Right ventricle myocardium superior (tissue), 1 donor: ENCODE measurements around the gene PUS1. TPM values are rescaled to one million over a fixed set of nuclear protein-coding genes. Genes with fewer than 3 reads are reported as not detected.
"Not testable (repeated sequence)": the region's sequence is repeated elsewhere in the genome, so short reads cannot be mapped to it uniquely, and the experiment has no call there.

ENCODE experiments used
- ATAC-seq: fragments of 200-7000 bp; cut with Tn5 transposase; one replicate; pipeline ENCODE4 v1.9.1; 2020; ENCODE audit warnings: mild to moderate bottlenecking; ENCODE audit not compliant: poor library complexity
- DNase-seq: peaks from one replicate; pipeline ENCODE4 v3.0.0-alpha.2; 2020
- intact Hi-C: fragments of 100-400 bp; cut with DNase I; formaldehyde crosslinking; loops from one replicate; pipeline ENCODE4 v1.11.2; 2022
- total RNA-seq: library from RNA; stranded (reverse); fragmentation: NEBNext Ultra II Directional; extraction: Animal tissue kit (Norgen Biotek cat#: 25700); gene quantifications from one replicate; pipeline ENCODE4 v1.2.1, GENCODE V29; 2021
- donor health status: DM: no; HTN: yes; CAD: no; lungs with severe emphysema.

The PUS1 gene
- total RNA-seq, 1 donor from 2014 or later, result 5.8 TPM

DNA sequence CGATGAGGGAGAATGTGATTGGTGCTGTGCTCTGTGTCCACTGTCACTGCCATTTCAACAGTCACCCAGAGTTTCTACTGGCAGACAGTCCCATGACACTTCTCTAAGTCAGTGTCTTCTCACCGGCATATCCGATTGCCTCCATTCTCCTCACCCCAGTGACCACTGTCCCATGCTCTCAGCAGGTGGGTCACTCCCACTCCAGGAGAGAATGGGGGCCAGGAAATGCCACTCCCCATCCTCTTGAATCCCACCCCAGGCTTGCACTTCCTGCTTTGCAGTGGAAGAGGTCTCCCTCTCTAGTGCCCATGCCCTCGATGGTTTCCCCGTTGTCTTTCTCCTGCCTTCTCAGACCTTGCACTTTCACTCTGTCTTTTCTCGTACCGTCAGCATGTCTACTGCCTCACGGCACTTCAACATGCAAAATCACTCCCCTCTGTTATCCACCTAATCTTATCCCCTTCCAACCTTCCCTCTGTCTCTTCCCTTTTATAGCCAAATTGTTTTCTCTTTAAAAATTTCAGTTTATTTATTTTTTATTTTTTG, 18.5 kb downstream of the PUS1 start:
- intact Hi-C loops, result loop anchor here (10.0 kb wide), 1 partner anchor 113 kb away; no protein-coding TSS in a partner anchor
- ATAC-seq (no peak), DNase-seq (peak; percentile 4)

DNA sequence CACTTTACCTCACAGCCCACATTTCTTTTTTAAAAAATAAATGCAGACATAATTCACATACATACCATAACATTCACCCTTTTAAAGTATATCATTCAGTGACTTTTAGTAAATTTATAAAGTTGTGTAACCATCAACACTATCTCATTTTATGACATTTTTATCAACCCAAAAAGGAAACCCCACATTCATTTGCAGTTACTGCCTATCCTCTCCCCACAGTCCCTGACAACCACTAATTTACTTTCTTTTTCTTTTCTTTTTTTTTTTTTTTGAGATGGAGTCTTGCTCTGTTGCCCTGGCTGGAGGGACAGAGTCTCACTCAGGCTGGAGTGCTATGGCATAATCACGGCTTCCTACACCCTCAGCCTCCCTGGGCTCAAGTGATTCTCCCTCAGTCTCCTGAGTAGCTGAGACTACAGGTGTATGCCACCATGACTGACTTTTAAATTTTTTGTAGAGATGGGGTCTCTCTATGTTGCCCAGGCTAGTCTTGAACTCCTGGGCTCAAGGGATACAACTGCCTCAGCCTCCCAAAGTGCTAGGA, 19.2 kb downstream of the PUS1 start:
- DNase-seq (no peak), ATAC-seq (no peak)
- intact Hi-C loops, result loop anchor here (10.0 kb wide), 1 partner anchor 113 kb away; no protein-coding TSS in a partner anchor

DNA sequence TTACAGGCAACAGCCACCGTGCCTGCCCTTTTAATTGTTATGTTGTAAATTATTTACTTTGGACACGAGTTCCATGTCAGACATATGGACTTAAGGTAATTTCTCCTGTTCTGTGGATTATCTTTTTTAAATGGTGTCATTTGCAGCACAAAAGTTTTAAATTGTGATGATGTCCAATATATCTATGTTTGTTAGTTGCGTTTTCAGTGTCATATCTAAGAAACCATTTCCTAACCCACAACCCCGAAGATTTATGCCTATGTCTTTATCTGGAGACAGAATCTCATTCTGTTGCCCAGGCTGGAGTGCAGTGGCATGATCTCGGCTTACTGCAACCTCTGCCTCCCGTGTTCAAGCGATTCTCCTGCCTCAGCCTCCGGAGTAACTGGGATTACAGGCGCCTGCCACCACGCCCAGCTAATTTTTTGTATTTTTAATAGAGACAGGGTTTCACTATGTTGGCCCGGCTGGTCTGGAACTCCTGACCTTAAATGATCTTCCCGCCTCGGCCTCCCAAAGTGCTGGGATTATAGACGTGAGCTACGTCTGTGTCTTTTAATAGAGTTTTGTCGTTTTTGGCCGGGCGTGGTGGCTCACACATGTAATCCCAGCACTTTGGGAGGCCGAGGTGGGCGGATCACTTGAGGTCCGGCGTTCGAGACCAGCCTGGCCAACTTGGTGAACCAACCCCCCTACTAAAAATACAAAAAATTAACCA, 19.8 kb downstream of the PUS1 start:
- ATAC-seq, DNase-seq: not testable (repeated sequence)
- intact Hi-C loops, result loop anchor here (10.0 kb wide), 1 partner anchor 114 kb away; no protein-coding TSS in a partner anchor

DNA sequence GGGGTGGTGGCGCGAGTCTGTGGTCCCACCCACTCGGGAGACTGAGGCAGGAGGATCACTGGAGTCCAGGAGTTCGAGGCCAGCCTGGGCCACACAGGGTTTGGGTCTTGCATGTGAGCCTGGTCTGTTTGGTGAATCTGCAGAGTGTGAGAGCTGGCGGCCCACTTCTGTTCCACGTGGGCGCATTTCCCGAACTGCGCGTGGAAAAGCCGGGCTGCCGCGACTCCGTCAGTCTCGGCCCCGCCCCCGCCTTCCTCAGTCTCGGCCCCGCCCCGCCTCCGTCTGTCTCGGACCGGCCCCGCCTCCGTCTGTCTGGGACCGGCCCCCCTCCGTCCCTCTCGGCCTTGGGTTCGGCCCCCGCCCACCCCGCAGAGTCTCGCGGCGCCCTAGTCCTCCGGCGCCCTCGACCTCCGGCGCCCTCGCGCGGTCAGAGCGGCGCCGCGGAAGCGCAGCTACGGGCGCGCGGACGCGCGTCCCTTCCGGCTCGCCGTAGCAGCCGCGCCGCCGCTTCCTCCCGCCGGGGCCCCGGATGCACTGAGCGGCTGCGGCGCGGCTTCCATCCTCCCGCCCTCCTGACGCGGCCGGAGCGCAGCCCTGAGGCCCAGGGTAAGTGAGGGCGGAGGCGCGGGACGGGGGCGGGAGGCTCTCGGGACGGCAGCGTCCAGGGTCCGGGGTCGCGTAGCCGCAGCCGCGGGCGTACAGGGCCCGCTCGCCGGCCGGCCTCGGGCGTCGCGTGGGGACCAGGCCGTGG, 20.5 kb downstream of the PUS1 start, which contains the start of gene EP400:
EP400 (plus strand) TSS at position 512 of the 751 bp plus-strand sequence. CDS start 10,678 bp downstream, outside the sequence.
- intact Hi-C loops, result loop anchor here (10.0 kb wide), 1 partner anchor 115 kb away; no protein-coding TSS in a partner anchor
- ATAC-seq, result peak; percentile 98
- DNase-seq, result peak; percentile 98

DNA sequence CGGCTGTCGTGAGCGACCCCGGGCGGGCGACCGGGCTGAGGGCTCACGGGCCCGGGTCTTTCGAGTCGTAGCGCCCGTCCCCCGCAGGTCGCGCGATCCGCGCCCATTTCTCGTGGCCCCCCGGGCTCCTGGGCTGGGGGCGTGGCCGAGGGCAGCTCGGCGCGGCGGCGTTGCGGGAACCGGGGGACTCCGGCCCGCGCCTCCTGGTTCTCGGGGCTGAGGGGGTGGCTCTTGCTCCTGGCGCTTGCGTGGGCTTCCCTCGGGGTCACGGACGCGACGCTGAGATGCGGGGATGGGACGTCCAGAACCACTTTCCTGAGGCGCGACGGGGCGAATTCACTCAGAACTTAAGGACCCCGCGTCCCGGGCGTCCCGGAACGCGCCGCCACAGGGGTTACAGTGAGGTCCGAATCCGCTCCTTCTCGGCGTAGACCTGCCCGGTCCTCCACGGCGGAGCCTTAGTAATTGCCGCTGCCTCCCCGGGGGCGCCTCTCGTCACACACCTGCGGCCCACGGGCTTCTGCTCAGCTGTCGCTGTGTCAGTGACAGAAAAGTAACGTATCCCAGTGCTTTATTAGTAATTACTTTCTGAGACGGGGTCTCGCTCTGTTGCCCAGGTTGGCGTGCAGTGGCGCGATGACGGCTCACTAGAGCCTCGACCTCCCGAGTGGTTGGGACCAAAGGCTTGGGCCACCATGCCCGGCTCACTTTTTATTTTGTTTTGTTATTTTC, 21.3 kb downstream of the PUS1 start:
- intact Hi-C loops, result no loop called here
- DNase-seq, result peak; percentile 61
- no peak for ATAC-seq

DNA sequence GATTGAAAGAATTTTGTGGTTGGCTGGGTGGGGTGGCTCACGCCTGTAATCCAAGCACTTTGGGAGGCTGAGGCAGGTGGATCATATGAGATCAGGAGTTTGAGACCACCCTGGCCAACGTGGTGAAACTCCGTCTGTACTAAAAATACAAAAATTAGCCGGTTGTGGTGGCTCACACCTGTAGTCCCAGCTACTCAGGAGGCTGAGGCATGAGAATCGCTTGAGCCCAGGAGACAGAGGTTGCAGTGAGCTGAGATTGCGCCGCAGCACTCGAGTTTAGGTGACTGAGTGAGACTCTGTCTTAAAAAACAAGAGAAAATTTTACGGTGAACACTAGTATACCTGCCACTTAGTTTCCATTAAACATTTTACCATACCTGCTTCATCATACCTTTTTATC, 24.7 kb downstream of the PUS1 start:
- peak; percentile 9 for DNase-seq
- intact Hi-C loops, ATAC-seq: not testable (repeated sequence)

DNA sequence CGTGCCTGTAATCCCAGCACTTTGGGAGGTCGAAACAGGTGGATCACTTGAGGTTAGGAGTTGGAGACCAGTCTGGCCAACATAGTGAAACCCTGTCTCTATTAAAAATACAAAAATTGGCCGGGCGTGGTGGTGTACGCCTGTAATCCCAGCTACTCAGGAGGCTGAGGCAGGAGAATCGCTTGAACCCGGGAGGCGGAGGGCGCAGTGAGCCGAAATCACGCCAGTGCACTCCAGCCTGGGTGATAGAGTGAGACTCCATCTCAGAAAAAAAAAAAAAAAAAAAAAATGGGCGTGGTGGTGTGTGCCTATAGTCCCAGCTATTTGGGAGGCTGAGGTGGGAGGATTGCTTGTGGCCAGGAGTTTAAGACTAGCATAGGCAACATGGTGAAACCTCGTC, 25.4 kb downstream of the PUS1 start:
- ATAC-seq, intact Hi-C loops: not testable (repeated sequence)
- DNase-seq, result peak; percentile 11

DNA sequence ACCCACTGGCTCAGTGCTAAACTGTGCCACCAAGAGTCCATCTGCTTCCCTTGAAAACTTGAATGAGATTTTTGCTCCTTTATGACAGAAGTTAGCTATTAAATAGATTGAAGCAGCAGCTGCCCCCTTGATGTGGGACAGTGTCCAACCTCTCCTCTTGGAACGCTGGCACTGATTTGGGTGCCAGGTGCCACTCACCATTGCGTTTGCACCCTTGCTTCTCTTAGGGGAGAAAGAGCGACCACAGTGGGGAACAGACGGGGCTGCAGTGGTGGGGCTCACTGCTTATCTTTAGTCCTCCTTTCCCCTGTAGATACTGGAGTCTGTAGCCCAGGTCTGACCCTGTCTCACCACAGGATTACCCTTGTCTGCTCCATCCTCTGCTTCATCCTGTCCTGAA, 30.0 kb downstream of the PUS1 start:
- no peak for DNase-seq
- no peak for ATAC-seq
- intact Hi-C loops, result no loop called here

DNA sequence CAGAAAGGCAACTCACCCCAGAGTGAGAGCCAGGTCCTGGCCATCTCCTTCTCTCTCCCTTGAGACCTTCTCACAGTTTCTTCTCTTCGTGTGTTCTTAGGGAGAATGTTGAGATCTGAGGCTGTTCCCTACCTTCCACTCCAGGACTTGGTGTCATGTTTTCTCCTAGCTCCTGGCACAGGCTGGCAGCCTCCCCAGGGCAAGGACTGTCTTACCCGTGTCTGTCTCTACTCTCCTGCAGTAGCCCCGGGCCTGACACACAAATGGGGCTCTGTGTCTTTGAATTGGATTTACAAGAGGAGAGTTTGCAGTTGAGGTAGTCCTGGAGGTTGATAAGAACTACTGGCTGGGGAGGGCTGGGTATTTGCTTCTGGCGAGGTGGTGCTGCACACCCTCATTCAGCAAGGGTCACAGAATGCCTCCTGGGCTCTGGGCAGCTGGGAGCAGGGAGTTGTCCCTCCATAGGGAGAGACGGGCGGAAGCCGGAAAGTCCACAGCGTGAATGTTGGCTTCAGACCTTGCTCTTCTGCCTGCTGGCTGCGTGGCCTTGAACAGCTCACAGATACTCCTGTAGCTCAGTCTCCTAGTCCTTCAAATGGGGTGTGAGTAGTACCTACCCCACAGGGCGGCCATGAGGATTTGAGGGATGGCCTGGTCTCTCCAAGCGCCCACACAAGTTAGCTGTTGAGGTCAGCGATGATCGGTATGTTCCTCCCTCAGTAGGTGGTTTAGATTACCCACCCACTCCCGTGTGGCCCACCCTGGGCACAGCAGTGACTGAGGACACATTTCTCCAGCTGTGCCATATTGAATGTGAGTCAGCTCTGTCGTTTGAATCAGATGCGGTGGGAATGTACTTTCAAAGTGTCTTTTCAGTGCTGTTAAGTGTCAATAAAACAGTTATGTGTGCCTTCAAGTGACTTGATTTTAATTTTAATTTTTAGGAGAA, 30.8 kb downstream of the PUS1 start:
- intact Hi-C loops, result no loop called here
- DNase-seq (no peak), ATAC-seq (no peak)

DNA sequence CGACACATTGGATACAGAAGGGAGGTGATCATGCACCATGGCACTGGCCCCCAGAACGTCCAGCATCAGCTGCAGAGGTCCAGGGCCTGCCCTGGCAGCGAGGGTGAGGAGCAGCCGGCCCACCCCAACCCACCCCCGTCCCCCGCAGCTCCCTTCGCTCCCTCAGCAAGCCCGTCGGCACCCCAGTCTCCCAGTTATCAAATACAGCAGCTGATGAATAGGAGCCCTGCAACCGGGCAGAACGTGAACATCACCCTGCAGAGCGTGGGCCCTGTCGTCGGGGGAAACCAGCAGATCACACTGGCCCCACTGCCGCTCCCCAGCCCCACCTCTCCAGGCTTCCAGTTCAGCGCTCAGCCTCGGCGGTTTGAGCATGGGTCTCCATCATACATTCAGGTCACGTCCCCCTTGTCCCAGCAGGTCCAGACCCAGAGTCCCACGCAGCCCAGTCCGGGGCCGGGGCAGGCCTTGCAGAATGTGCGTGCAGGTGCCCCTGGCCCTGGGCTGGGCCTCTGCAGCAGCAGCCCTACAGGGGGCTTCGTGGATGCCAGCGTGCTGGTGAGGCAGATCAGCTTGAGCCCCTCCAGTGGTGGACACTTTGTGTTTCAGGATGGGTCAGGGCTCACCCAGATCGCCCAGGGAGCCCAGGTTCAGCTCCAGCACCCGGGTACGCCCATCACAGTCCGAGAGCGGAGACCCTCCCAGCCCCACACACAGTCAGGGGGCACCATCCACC, 31.7 kb downstream of the PUS1 start:
- intact Hi-C loops, DNase-seq, ATAC-seq: not testable (repeated sequence)

DNA sequence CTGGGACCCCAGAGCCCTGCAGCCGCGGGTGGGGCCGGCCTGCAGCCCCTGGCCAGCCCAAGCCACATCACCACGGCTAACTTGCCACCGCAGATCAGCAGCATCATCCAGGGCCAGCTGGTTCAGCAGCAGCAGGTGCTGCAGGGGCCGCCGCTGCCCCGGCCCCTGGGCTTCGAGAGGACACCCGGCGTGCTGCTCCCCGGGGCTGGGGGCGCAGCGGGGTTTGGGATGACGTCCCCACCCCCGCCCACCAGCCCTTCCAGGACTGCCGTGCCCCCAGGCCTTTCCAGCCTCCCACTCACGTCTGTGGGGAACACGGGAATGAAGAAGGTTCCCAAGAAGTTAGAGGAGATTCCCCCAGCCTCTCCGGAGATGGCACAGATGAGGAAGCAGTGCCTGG, 32.3 kb downstream of the PUS1 start:
- ATAC-seq, intact Hi-C loops, DNase-seq: not testable (repeated sequence)

DNA sequence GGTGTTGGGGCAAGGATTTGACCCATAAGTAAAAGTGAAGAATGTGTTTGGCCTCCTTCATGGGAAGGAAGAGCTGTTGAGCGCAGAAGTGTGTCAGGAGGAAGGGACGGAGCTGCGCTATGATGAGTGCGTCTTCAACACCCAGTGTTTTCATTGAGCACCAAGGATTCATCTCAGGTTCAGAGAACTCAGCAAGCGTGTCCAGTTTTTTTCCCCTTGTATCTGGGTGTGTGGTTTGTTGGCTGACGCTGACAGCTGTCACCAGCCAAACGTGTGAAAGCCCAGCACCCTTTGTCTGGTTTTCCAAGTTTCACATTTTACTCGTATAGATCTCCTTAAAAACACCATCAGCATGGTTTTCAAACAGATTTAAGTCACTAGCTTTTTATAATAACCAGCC, 33.0 kb downstream of the PUS1 start:
- DNase-seq (no peak), ATAC-seq (peak; percentile 85)
- intact Hi-C loops, result no loop called here

DNA sequence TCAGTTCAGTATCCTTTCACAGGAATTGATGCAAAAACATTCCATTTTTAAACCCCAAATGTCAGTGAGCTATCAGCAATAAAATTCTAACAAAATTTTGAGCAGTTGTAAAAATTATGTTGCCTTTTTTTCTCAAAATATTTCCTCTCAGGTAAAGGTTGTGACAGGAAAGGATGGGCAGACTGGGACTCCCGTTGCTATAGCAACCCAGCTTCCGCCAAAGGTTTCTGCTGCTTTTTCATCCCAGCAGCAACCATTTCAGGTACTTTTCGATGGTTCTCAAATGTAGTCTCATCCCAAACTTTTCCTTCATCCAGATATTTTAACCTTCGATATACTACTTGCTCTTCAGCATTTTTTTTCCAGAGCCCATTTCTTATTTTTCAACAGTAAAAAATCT, 34.3 kb downstream of the PUS1 start:
- ATAC-seq (no peak), DNase-seq (no peak)
- intact Hi-C loops, result no loop called here

DNA sequence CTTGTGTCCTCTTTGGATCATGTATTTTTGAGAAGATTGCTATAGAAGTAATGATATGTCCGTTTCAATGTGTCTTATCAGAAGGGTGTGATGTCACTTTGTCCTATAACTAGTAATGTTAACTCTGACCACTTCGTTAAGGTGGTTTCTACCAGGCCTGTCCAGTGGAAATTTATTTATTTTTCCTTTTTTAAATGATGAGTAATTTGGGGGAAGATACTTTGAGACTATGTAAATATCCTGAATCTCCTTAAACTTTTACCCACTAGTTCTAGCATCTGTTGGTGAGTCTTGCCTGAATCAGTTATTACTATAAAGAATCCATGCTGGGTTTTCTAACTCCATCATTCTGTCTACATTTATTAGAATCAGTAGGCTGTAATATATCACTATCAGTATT, 36.0 kb downstream of the PUS1 start:
- intact Hi-C loops, result no loop called here
- DNase-seq (no peak), ATAC-seq (no peak)

DNA sequence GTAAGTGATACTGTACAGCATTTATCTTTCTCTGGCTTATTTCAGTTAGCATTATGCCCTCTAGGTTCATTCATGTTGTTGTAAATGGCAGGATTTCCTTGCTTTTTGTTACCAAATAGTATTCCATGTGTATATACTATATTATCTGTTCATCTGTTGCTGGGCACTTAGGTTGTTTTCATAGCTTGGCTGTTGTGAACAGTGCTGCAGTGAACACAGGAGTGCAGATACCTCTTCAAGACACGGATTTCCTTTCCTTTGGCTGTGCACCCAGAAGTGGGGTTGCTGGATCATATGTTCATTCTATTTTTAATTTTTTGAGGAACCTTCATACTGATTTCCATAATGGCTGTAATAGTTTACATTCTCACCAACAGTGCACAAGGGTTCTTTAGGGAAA, 42.1 kb downstream of the PUS1 start:
- ATAC-seq (peak; percentile 27), DNase-seq (no peak)
- intact Hi-C loops, result no loop called here

DNA sequence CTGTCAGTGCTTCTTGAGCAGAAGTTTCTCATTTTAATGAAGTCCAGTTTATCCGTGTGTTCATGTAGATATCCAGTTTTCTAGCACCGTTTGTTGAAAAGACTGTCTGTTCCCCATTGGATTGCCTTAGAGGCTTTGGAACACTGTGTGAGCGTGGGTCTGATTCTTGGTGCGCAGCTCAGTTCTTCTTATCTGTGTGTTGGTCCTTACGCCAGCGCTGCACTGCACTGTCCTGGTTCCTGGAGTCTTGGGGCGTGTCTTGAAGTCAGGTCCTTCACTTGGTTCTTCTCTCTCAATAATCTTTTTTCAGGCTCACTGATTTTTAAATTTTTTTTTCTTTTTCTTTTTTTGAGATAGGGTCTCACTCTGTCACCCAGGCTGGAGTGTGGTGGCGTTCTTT, 46.2 kb downstream of the PUS1 start:
- ATAC-seq (no peak), DNase-seq (no peak)
- intact Hi-C loops, result no loop called here

DNA sequence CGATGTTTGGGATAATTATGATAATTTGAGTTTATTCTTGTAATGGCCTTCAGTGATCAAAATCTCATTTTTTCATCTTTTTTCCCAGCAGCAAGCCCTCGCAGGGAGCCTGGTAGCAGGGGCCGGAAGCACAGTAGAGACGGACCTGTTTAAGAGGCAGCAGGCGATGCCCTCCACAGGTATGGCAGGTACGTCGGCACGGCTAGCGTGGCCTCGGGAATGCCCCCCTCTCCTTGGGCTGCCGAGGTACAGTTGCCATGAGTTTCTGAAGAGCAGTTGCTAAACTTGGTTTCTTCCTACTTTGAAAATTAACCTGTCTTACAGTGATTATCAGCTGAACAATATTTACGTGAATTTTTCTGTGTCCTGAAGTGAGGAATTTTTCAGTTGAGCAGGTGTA, 50.5 kb downstream of the PUS1 start:
- intact Hi-C loops, result no loop called here
- DNase-seq, result no peak
- ATAC-seq, result no peak
